Thyroid gland (tissue), 4 donors: Measurements from ENCODE around the gene LOXL1.

Source experiments
- POLR2A ChIP-seq, 2 donors: fragments of 450-650 bp; IDR thresholded peaks; one replicate each; pipeline ENCODE4 v1.6.1; 2017; ENCODE audit warnings: antibody characterized with exemption in 2 of 2, mild to moderate bottlenecking in 2 of 2, moderate library complexity in 1 of 2
- TF ChIP-seq, protein P1 (sequence below), 6 experiments: fragments of 200-600 bp in 3 of 6; fragments of 450-650 bp in 3 of 6; sonication (generic) in 3 of 6; IDR thresholded peaks; one replicate each; pipeline ENCODE4 v1.5.1; 2016 to 2019; ENCODE audit warnings: antibody characterized with exemption in 6 of 6, mild to moderate bottlenecking in 2 of 6, inconsistent platforms in 1 of 6, moderate library complexity in 1 of 6

DNA sequence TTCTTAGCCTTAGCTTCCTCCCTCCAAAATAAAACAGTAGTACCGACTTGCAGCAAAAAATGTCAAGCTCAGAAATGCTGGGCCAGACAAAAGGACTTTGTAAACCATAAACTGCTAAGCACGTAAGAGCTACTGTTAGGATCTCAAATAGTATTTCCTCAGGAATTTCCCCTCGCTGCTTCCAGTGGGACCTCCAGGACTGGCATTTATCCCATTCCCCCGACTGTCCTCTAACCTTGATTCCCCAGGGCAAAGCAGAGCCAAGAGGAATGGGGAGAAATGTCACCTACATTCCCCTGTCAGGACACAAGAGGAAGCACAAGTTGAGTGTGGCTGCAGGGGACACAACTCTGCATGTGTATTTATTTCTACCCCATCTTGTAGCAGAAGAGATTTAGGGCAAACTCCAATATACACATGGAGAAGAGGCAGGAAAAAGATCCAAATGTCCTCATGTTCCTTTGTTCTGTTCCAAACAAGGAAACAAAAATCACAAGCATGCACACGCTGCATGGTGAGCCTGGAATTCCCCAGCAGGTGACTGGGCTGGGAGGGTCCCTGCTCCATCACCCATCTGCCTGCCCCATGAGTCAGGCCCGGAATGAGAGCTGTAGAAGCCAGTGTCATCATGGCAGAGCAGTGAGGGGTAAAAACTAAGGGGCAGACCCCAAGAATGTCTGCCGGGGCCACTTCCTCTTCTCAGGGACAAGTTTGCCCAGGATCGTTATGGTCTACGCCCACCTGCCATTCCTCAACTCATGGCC is 61.6 kb downstream of the LOXL1 start:
- no peak for TF ChIP-seq POLR2A (IDR thresholded peaks at IDR 0.05)
- TF ChIP-seq, protein P1, sequence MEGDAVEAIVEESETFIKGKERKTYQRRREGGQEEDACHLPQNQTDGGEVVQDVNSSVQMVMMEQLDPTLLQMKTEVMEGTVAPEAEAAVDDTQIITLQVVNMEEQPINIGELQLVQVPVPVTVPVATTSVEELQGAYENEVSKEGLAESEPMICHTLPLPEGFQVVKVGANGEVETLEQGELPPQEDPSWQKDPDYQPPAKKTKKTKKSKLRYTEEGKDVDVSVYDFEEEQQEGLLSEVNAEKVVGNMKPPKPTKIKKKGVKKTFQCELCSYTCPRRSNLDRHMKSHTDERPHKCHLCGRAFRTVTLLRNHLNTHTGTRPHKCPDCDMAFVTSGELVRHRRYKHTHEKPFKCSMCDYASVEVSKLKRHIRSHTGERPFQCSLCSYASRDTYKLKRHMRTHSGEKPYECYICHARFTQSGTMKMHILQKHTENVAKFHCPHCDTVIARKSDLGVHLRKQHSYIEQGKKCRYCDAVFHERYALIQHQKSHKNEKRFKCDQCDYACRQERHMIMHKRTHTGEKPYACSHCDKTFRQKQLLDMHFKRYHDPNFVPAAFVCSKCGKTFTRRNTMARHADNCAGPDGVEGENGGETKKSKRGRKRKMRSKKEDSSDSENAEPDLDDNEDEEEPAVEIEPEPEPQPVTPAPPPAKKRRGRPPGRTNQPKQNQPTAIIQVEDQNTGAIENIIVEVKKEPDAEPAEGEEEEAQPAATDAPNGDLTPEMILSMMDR (IDR thresholded peaks at IDR 0.05) = no peak
